ENCODE results near the gene CIDEC.
A peak's percentile ranks its signal among the peaks of the same experiment; 100 is the strongest.

Gene CIDEC

DNA sequence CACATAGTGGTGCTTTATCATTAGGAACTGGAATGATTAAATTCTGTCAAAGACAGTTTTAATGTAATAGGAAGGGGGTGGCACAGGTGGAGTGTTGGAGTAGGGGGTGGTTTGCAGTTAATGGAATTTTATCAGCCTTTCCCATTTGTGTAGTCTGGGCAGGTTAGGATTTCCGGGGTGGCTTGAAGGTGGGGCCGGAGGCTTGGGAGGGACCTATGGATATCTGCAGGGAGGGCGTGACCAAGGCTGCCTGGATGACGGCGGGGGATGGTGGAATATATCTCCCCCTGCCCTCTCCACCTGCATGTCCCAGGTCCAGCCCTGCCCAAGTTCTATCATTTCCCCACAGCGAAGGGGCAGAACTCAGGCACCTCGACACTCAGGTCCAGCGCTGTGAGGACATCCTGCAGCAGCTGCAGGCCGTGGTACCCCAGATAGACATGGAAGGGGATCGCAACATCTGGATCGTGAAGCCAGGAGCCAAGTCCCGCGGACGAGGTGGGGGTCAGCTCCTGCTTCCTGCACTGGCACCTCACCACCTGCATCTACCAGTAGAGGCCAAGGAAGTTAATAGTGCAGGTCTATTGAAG, 54.5 kb downstream of the CIDEC start:
- H3K4me3 ChIP-seq (ENCODE audit: low read depth, low read length) = no peak overlapping the region
- no peak for DNase-seq (ENCODE audit: low read depth)
- TF ChIP-seq, protein P1, sequence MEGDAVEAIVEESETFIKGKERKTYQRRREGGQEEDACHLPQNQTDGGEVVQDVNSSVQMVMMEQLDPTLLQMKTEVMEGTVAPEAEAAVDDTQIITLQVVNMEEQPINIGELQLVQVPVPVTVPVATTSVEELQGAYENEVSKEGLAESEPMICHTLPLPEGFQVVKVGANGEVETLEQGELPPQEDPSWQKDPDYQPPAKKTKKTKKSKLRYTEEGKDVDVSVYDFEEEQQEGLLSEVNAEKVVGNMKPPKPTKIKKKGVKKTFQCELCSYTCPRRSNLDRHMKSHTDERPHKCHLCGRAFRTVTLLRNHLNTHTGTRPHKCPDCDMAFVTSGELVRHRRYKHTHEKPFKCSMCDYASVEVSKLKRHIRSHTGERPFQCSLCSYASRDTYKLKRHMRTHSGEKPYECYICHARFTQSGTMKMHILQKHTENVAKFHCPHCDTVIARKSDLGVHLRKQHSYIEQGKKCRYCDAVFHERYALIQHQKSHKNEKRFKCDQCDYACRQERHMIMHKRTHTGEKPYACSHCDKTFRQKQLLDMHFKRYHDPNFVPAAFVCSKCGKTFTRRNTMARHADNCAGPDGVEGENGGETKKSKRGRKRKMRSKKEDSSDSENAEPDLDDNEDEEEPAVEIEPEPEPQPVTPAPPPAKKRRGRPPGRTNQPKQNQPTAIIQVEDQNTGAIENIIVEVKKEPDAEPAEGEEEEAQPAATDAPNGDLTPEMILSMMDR (IDR thresholded peaks at IDR 0.05; ENCODE audit: low read depth, low read length, missing control alignments) = no peak

- TF ChIP-seq, protein P1 (IDR thresholded peaks at IDR 0.05; ENCODE audit: low read depth, low read length, missing control alignments) = peak; percentile 29
- no peak for DNase-seq (ENCODE audit: low read depth)
- H3K4me3 ChIP-seq (ENCODE audit: low read depth, low read length) = no peak overlapping the region
Observed at GRCh38 chr3:9820946-9821345, 59.1 kb downstream of the CIDEC start.

- DNase-seq (ENCODE audit: low read depth) = no peak
- H3K4me3 ChIP-seq (ENCODE audit: low read depth, low read length) = no peak overlapping the region
- TF ChIP-seq, protein P1 (IDR thresholded peaks at IDR 0.05; ENCODE audit: low read depth, low read length, missing control alignments) = no peak
Observed at GRCh38 chr3:9820543-9820942, 59.5 kb downstream of the CIDEC start.

DNA sequence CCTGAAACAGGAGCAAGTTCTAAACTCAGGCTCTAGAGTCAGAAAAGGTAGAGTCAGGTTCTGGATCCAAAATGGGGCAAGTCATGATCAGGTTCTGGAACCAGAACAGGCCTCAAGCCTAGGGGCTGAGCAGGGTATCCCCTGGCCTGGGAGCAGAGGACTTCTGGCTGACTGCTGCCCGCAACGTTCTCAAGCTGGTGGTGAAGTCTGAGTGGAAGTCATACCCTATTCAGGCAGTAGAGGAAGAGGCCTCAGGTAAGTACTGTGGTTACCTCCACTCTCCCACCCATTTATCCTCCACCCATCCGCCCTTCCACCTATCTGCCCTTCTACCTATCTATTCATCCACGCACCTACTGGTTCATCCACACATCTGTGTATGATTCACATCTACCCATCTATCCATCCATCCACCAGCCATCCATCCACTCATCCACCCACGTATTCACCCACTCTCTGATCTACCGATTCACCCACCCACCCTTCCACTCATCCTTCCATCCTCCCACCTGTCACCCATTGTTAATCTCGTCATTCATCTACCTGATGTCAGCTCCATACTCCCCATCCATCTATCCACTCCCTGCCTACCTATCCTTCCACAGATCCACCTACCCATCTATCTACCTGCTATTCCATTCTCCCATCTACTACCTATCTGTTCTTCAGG, 61.3 kb downstream of the CIDEC start:
- TF ChIP-seq, protein P1 (IDR thresholded peaks at IDR 0.05; ENCODE audit: low read depth, low read length, missing control alignments) = no peak

DNA sequence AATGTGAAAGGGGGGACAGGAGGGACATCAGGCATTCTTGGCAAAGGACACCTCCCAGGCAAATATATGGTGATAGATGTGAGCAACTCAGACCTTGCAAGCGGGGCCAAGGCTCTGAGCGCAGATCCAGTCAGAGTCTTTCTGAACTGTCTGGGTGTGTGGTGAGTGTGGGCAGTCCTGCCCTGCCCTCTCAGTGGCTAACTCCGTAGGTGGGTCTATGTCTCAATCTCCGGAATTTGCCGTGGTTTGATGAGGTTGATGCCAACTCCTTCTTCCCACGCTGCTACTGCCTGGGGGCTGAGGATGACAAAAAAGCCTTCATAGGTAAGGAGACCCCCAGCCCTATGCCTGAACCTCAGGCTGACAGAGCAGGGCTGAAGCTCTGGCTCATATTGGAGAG, 62.6 kb downstream of the CIDEC start:
- TF ChIP-seq, protein P1 (IDR thresholded peaks at IDR 0.05; ENCODE audit: low read depth, low read length, missing control alignments) = no peak
- H3K4me3 ChIP-seq (ENCODE audit: low read depth, low read length) = no peak overlapping the region
- DNase-seq (ENCODE audit: low read depth) = no peak

More for the DNA sequence above, 61.3 kb downstream of the CIDEC start:
- no peak overlapping the region for H3K4me3 ChIP-seq (ENCODE audit: low read depth, low read length)
- no peak for DNase-seq (ENCODE audit: low read depth)

All from GM12864 (cell line).